T-cell (primary cell): ENCODE measurements around the gene ZNF860. TPM values are rescaled to one million over a fixed set of nuclear protein-coding genes. Genes with fewer than 3 reads are reported as not detected.
A peak's percentile ranks its signal among the peaks of the same experiment; 100 is the strongest.

Experiments used
- ATAC-seq, 4 experiments: fragments of 200-7000 bp in 3 of 4; fragments of 150-1000 bp in 1 of 4; cut with Tn5 transposase; replicated peaks in 1 of 4; 1 replicate in 3 of 4; 2 replicates in 1 of 4; pipeline ENCODE4 v1.10.0; 2021; ENCODE audit warnings: moderate library complexity in 3 of 4, mild to moderate bottlenecking in 2 of 4, moderate number of reproducible peaks in 1 of 4
- CTCF ChIA-PET, 2 donors: fragments of 300-600 bp; sonication (Branson Sonifier 250); formaldehyde crosslinking; loops; one replicate each; lab custom pipeline; 2022; ENCODE audit warnings: antibody characterized with exemption in 2 of 2; lab: Charles Lee
- POLR2A ChIA-PET, 2 donors: fragments of 300-600 bp; sonication (Branson Sonifier 250); formaldehyde crosslinking; loops; one replicate each; lab custom pipeline; 2022; ENCODE audit warnings: antibody characterized with exemption in 2 of 2; lab: Charles Lee
- DNase-seq, 35 experiments: peaks; one replicate each; pipeline versions ENCODE4 v3.0.0 to v3.0.0-alpha.2; 2013 to 2023
- H3K27ac ChIP-seq: one replicate; pipeline ENCODE4 v1.5.1; 2013; ENCODE audit warnings: low read length
- H3K27me3 ChIP-seq, 2 experiments: replicated peaks in 1 of 2; 1 replicate in 1 of 2; 2 replicates in 1 of 2; pipeline versions ENCODE4 v1.6.1 to v1.7.0; 2013; ENCODE audit warnings: low read length in 1 of 2, mixed read lengths in 1 of 2; ENCODE audit not compliant: control insufficient read depth in 2 of 2, insufficient read depth in 2 of 2; ENCODE audit errors: extremely low read depth in 1 of 2
- H3K36me3 ChIP-seq, 2 donors: 1 replicate in 1 of 2; 2 replicates in 1 of 2; pipeline versions ENCODE4 v1.6.1 to v1.7.0; 2013; ENCODE audit warnings: low read length in 1 of 2; ENCODE audit not compliant: control insufficient read depth in 2 of 2, insufficient read depth in 1 of 2; ENCODE audit errors: extremely low read depth in 1 of 2
- H3K4me1 ChIP-seq, 2 experiments: 1 replicate in 1 of 2; 2 replicates in 1 of 2; pipeline versions ENCODE4 v1.6.1 to v1.7.0; 2013; ENCODE audit warnings: low read length in 2 of 2, mixed read lengths in 1 of 2; ENCODE audit not compliant: insufficient read depth in 2 of 2, control insufficient read depth in 1 of 2; ENCODE audit errors: extremely low read depth in 1 of 2
- H3K4me3 ChIP-seq, 2 donors: 1 replicate in 1 of 2; 2 replicates in 1 of 2; pipeline versions ENCODE4 v1.5.1 to v1.7.0; 2013; ENCODE audit warnings: mild to moderate bottlenecking in 2 of 2, low read length in 1 of 2, moderate library complexity in 1 of 2; ENCODE audit not compliant: control insufficient read depth in 1 of 2; ENCODE audit errors: extremely low read depth in 1 of 2
- H3K9me3 ChIP-seq: 2 replicates; pipeline ENCODE4 v1.7.0; 2013
- H3K27ac Mint-ChIP-seq, 2 donors: one replicate each; pipeline ENCODE4 v1.8.0; 2020 to 2021; ENCODE audit warnings: mild to moderate bottlenecking in 2 of 2, mixed read lengths in 2 of 2
- H3K27me3 Mint-ChIP-seq, 2 donors: one replicate each; pipeline ENCODE4 v1.8.0; 2021 to 2022; ENCODE audit warnings: mixed read lengths in 2 of 2
- H3K36me3 Mint-ChIP-seq: one replicate; pipeline ENCODE4 v1.8.0; 2021; ENCODE audit warnings: mixed read lengths
- H3K4me1 Mint-ChIP-seq, 3 donors: one replicate each; pipeline ENCODE4 v1.8.0; 2020 to 2022; ENCODE audit warnings: mixed read lengths in 3 of 3, mild to moderate bottlenecking in 1 of 3
- H3K4me3 Mint-ChIP-seq, 3 donors: one replicate each; pipeline ENCODE4 v1.8.0; 2020 to 2022; ENCODE audit warnings: mild to moderate bottlenecking in 3 of 3, mixed read lengths in 3 of 3, moderate library complexity in 3 of 3
- H3K9me3 Mint-ChIP-seq, 3 donors: one replicate each; pipeline ENCODE4 v1.8.0; 2020 to 2022; ENCODE audit warnings: mixed read lengths in 3 of 3
- WGBS: methylation state at CpG from one replicate; pipeline ENCODE4 v1.1.5; 2013; ENCODE audit warnings: missing lambda C conversion rate; ENCODE audit not compliant: insufficient coverage; 5-methylcytosine and 5-hydroxymethylcytosine counted together
- total RNA-seq, 35 experiments: library from RNA in 6 of 35; stranded (reverse) in 6 of 35; fragments of 120-200 nt in 1 of 35; gene quantifications; one replicate each; pipeline versions ENCODE4 v1.2.1 to v1.2.4 and lab custom pipeline; 2013 to 2026

Gene ZNF860
- total RNA-seq, 5 donors from 2014 or later (not counting 1 experiment from before 2014, with no cell fraction given), result 0.25 to 1.3 (median 0.99) TPM; not detected in 2

GRCh38 chr3:31958701-31959152, 22.8 kb upstream of the ZNF860 start:
- DNase-seq, result no peak
- H3K27ac ChIP-seq, result no peak overlapping the region

GRCh38 chr3:31959251-31959650, 22.3 kb upstream of the ZNF860 start:
- Histone ChIP-seq H3K27me3 (peaks cover 0 to 3% of the 10 kb centered on the region in 2 experiments), H3K36me3 (no peaks in the 10 kb centered on the region), H3K4me1 (peaks cover 0 to 5% of the 10 kb centered on the region in 2 experiments), H3K9me3 (no peaks in the 10 kb centered on the region), H3K4me3 (no peak overlapping the region), H3K27ac (no peak overlapping the region)
- ChIA-PET CTCF (no interaction called here), POLR2A (no interaction called here)
- H3K27me3 Mint-ChIP-seq, result no peaks in the 10 kb centered on the region
- no peak for ATAC-seq
- no peak for DNase-seq
- 100% methylated on average over 1 of the region's 2 CpGs for WGBS
- peaks cover 6 to 19% (median 8%) of the 10 kb centered on the region in 3 donors for H3K4me1 Mint-ChIP-seq
- peaks cover 3% of the 10 kb centered on the region for H3K36me3 Mint-ChIP-seq
- H3K9me3 Mint-ChIP-seq, result peaks cover 6 to 17% (median 9%) of the 10 kb centered on the region in 3 donors
- H3K4me3 Mint-ChIP-seq, result no peak overlapping the region
- H3K27ac Mint-ChIP-seq, result no peak overlapping the region

More at GRCh38 chr3:31958701-31959152, 22.8 kb upstream of the ZNF860 start:
- H3K9me3 Mint-ChIP-seq, result peaks cover 6 to 18% (median 9%) of the 10 kb centered on the region in 3 donors
- peaks cover 0 to 5% of the 10 kb centered on the region in 2 experiments for H3K4me1 ChIP-seq
- H3K27me3 Mint-ChIP-seq, result no peaks in the 10 kb centered on the region
- H3K4me1 Mint-ChIP-seq, result peaks cover 6 to 16% (median 8%) of the 10 kb centered on the region in 3 donors
- H3K9me3 ChIP-seq, result no peaks in the 10 kb centered on the region
- ChIA-PET POLR2A (no interaction called here), CTCF (no interaction called here)
- H3K36me3 ChIP-seq, result no peaks in the 10 kb centered on the region
- H3K4me3 ChIP-seq, result no peak overlapping the region
- ATAC-seq, result no peak
- 95% methylated on average over 2 of the region's 3 CpGs for WGBS
- H3K27ac Mint-ChIP-seq, result no peak overlapping the region
- peaks cover 3% of the 10 kb centered on the region for H3K36me3 Mint-ChIP-seq
- H3K27me3 ChIP-seq, result no peaks in the 10 kb centered on the region
- no peak overlapping the region for H3K4me3 Mint-ChIP-seq

GRCh38 chr3:31959951-31960792, 21.4 kb upstream of the ZNF860 start:
- peaks cover 3% of the 10 kb centered on the region for H3K36me3 Mint-ChIP-seq
- no peak overlapping the region for H3K4me3 Mint-ChIP-seq
- WGBS, result 72% methylated on average over 7 of the region's 7 CpGs
- peaks cover 6 to 9% (median 8%) of the 10 kb centered on the region in 3 donors for H3K9me3 Mint-ChIP-seq
- ChIA-PET CTCF (no interaction called here), POLR2A (no interaction called here)
- DNase-seq (no peak), ATAC-seq (no peak)
- H3K27ac Mint-ChIP-seq, result no peak overlapping the region
- no peaks in the 10 kb centered on the region for H3K9me3 ChIP-seq
- H3K4me1 ChIP-seq, result peaks cover 0 to 5% of the 10 kb centered on the region in 2 experiments
- no peak overlapping the region for H3K4me3 ChIP-seq
- peaks cover 0 to 3% of the 10 kb centered on the region in 2 experiments for H3K27me3 ChIP-seq
- peaks cover 6 to 19% (median 8%) of the 10 kb centered on the region in 3 donors for H3K4me1 Mint-ChIP-seq
- H3K27me3 Mint-ChIP-seq, result no peaks in the 10 kb centered on the region
- H3K36me3 ChIP-seq, result no peaks in the 10 kb centered on the region
- H3K27ac ChIP-seq, result no peak overlapping the region

GRCh38 chr3:31960793-31961431, 20.6 kb upstream of the ZNF860 start:
- Histone ChIP-seq H3K27ac (no peak overlapping the region), H3K4me1 (peaks cover 0 to 5% of the 10 kb centered on the region in 2 experiments), H3K27me3 (peaks cover 0 to 3% of the 10 kb centered on the region in 2 experiments), H3K36me3 (no peaks in the 10 kb centered on the region), H3K4me3 (no peak overlapping the region), H3K9me3 (no peaks in the 10 kb centered on the region)
- ATAC-seq, result no peak
- H3K9me3 Mint-ChIP-seq, result peaks cover 0 to 2% (median under 1%) of the 10 kb centered on the region in 3 donors
- no CpG with 5 or more reads among the region's 4 CpGs for WGBS
- ChIA-PET POLR2A (interaction anchor here in 1 of 2 donors (0.6 to 0.8 kb wide), 2 partner anchors 488 to 562 kb away, joined by 3 to 10 read pairs; no protein-coding TSS in a partner anchor), CTCF (interaction anchor here in 1 of 2 donors (0.7 kb wide), 1 partner anchor 37 kb away, joined by 11 read pairs; no protein-coding TSS in a partner anchor)
- no peak overlapping the region for H3K4me3 Mint-ChIP-seq
- no peaks in the 10 kb centered on the region for H3K36me3 Mint-ChIP-seq
- no peaks in the 10 kb centered on the region for H3K27me3 Mint-ChIP-seq
- H3K4me1 Mint-ChIP-seq, result peaks cover 6 to 19% (median 8%) of the 10 kb centered on the region in 3 donors
- no peak for DNase-seq
- no peak overlapping the region for H3K27ac Mint-ChIP-seq

- POLR2A ChIA-PET, result no interaction called here
- no peak for ATAC-seq
- peaks cover 0 to 5% of the 10 kb centered on the region in 2 experiments for H3K4me1 ChIP-seq
These were observed 18.7 kb upstream of the ZNF860 start for GRCh38 chr3:31962801-31963205.

GRCh38 chr3:31966978-31967591, 14.5 kb upstream of the ZNF860 start:
- Histone ChIP-seq H3K27ac (no peak overlapping the region), H3K9me3 (no peaks in the 10 kb centered on the region), H3K4me3 (no peak overlapping the region), H3K36me3 (no peaks in the 10 kb centered on the region), H3K27me3 (peaks cover 0 to 3% of the 10 kb centered on the region in 2 experiments), H3K4me1 (peaks cover 0 to 5% of the 10 kb centered on the region in 2 experiments)
- DNase-seq (no peak), ATAC-seq (no peak)
- Mint-ChIP-seq H3K36me3 (no peaks in the 10 kb centered on the region), H3K27ac (no peak overlapping the region), H3K9me3 (no peaks in the 10 kb centered on the region), H3K4me1 (peaks cover 6 to 9% (median 8%) of the 10 kb centered on the region in 3 donors), H3K4me3 (no peak overlapping the region), H3K27me3 (no peaks in the 10 kb centered on the region)
- ChIA-PET POLR2A (interaction anchor here in 1 of 2 donors (0.7 kb wide), 1 partner anchor 21 kb away, joined by 4 read pairs; no protein-coding TSS in a partner anchor), CTCF (interaction anchor here in 1 of 2 donors (0.6 kb wide), 1 partner anchor 526 kb away, joined by 3 read pairs; no protein-coding TSS in a partner anchor)
- 100% methylated on average over 2 of the region's 4 CpGs for WGBS

More at GRCh38 chr3:31962801-31963205, 18.7 kb upstream of the ZNF860 start:
- peaks cover 0 to 3% of the 10 kb centered on the region in 2 experiments for H3K27me3 ChIP-seq
- CTCF ChIA-PET, result no interaction called here
- Mint-ChIP-seq H3K27me3 (no peaks in the 10 kb centered on the region), H3K9me3 (no peaks in the 10 kb centered on the region), H3K4me1 (peaks cover 6 to 19% (median 8%) of the 10 kb centered on the region in 3 donors), H3K27ac (peak overlapping the region in 1 of 2 donors; percentile 14), H3K36me3 (no peaks in the 10 kb centered on the region), H3K4me3 (no peak overlapping the region)
- no peaks in the 10 kb centered on the region for H3K9me3 ChIP-seq
- H3K4me3 ChIP-seq, result no peak overlapping the region
- no peak for DNase-seq
- no peak overlapping the region for H3K27ac ChIP-seq
- no peaks in the 10 kb centered on the region for H3K36me3 ChIP-seq
- WGBS, result 62% methylated on average over 2 of the region's 2 CpGs
